Measurements from ENCODE around the gene MTERF1. TPM values are rescaled to one million over a fixed set of nuclear protein-coding genes. Genes with fewer than 3 reads are reported as not detected.

Gene MTERF1
- 10 to 100 TPM; 15.4 to 15.6 TPM for total RNA-seq

DNA sequence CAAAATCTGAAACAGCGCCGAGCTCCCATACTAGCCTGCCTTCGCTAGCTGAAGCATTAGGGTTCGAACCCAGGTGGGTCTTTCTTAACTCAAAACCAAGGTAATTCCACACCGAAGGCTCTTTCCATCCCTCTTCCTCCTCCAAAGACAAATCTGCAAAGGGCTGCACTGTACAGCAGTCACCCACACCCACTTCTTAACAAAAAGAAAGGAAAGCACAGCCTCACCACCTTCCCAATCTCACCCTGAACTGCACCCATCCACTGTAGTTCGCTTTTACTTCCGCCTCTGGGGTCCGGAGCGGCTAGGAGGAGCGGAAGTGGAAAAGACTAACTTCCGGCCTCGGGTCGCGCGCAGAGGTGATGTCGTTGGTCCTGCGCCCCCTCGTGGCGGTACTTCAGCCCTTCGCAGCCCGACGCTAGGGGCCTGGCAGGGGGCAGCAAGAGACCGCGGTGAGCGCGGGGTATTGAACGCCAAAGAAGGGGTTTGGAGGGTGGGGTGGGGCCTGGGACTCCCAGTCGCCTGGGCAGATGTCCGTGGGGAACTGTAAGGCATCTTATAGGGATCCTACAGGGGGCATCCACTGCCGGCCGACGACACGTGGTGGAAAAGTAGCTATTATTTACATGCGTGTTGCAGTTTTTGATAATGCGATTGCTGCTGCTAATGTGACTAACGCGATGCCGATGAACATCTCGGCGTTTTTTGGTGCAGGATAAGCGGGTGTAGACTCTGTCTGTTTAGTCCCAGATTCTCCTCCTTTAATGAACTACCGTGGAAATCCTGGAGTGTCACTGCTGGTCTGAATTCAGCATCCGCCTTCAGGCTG, at the start of gene MTERF1:
MTERF1 (minus strand) TSS at position 290 of the 829 bp plus-strand sequence. CDS start 619 bp downstream, outside the sequence.
- no peaks in the 10 kb centered on the region for H3K27me3 Mint-ChIP-seq
- peak; percentile 93 for DNase-seq
- no peaks in the 10 kb centered on the region for H3K9me3 Mint-ChIP-seq
- peaks cover 25% of the 10 kb centered on the region for H3K36me3 Mint-ChIP-seq (ENCODE audit: low read depth)
- peak within 1 kb of the TSS; percentile 91 for H3K4me3 Mint-ChIP-seq
- H3K4me1 Mint-ChIP-seq = peaks cover 30% of the 10 kb centered on the region
- CTCF ChIA-PET = interaction anchor here (0.5 to 2.8 kb wide), 26 partner anchors 8 to 1399 kb away, joined by 3 to 24 read pairs (median 4); partner anchors contain the start of genes AKAP9, CYP51A1, GATAD1 and PEX1
- POLR2A ChIA-PET = interaction anchor here (0.6 to 2.4 kb wide), 13 partner anchors 9 to 567 kb away, joined by 3 to 17 read pairs (median 3); partner anchors contain the start of genes AKAP9, ANKIB1, GATAD1 and KRIT1
- peak within 1 kb of the TSS; percentile 88 for H3K27ac Mint-ChIP-seq

DNA sequence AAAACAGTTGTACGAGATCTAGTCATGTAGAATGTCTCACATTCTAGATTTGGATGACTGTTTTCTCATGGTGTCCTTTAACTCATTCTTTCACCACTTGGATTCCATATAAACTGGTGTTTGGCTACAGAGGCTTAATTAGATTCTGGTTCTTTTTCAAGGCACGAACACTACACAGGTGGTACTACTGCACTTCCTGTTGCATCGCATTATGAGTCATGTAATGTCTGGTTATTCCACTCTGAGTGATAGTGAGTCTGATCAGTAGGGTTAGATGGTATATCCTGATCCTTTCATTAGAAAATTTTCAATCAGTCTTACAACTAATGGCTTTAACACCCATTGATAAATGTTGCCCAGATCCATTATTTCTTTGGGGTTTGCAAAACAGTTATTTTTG, 49.0 kb upstream of the MTERF1 start:
- H3K27ac Mint-ChIP-seq = no peak overlapping the region
- no peaks in the 10 kb centered on the region for H3K9me3 Mint-ChIP-seq
- no peak overlapping the region for H3K4me3 Mint-ChIP-seq
- ChIA-PET CTCF (no interaction called here), POLR2A (interaction anchor here (1.5 kb wide), 1 partner anchor 11 kb away, joined by 6 read pairs; the partner anchor contains the start of gene AKAP9)
- H3K27me3 Mint-ChIP-seq = peaks cover 29% of the 10 kb centered on the region
- H3K36me3 Mint-ChIP-seq (ENCODE audit: low read depth) = no peaks in the 10 kb centered on the region
- DNase-seq = no peak
- peaks cover 5% of the 10 kb centered on the region for H3K4me1 Mint-ChIP-seq

DNA sequence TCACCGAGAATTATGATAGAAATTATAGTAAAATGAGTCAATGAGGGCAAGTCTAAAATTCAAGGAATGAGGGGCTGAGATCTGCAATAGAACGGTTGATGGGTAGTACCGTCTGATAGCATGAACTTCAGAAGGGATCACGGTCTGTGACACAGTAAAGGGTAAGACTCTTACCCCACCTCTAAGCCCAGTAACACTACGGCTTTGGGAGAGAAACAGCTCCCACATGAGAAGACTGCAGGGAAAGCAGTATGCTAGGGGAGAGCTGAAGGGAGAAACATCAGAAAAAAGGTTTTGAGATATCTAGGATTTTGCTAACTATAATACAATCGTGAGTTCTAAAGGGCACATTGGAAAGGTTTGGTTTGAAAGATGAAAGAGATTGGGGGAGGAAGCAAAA, 47.4 kb upstream of the MTERF1 start:
- DNase-seq = no peak
- peaks cover 5% of the 10 kb centered on the region for H3K4me1 Mint-ChIP-seq
- H3K27me3 Mint-ChIP-seq = peaks cover 31% of the 10 kb centered on the region
- no peaks in the 10 kb centered on the region for H3K9me3 Mint-ChIP-seq
- H3K4me3 Mint-ChIP-seq = no peak overlapping the region
- H3K36me3 Mint-ChIP-seq (ENCODE audit: low read depth) = no peaks in the 10 kb centered on the region
- H3K27ac Mint-ChIP-seq = no peak overlapping the region
- ChIA-PET POLR2A (interaction anchor here (1.4 kb wide), 1 partner anchor 12 kb away, joined by 3 read pairs; no protein-coding TSS in a partner anchor), CTCF (interaction anchor here (1.3 kb wide), 1 partner anchor 47 kb away, joined by 3 read pairs; the partner anchor contains the start of gene MTERF1)

DNA sequence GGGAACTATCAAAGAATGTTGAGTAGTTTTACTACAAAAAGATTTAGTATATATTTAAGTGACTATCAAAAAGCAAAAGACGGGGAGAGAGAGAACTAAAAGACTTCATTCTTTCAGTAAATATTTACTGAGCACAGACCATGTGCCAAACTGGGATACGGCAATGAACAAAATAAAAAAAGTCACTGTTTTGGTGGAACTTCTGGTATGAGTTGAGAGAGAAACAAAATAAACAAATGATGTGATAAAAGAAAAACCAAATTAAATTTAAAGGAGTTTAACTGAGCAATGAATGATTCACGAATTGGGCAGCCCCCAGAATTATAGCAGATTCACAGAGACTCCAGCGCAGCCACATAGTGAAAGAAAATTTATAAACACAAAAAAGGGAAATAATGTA, 42.4 kb upstream of the MTERF1 start:
- H3K4me3 Mint-ChIP-seq = no peak overlapping the region
- no peaks in the 10 kb centered on the region for H3K9me3 Mint-ChIP-seq
- peaks cover 23% of the 10 kb centered on the region for H3K27me3 Mint-ChIP-seq
- no peaks in the 10 kb centered on the region for H3K36me3 Mint-ChIP-seq (ENCODE audit: low read depth)
- H3K27ac Mint-ChIP-seq = no peak overlapping the region
- ChIA-PET POLR2A (no interaction called here), CTCF (interaction anchor here (0.6 to 1.1 kb wide), 2 partner anchors 217 to 525 kb away, joined by 3 read pairs; no protein-coding TSS in a partner anchor)
- no peaks in the 10 kb centered on the region for H3K4me1 Mint-ChIP-seq
- no peak for DNase-seq

GRCh38 chr7:91918356-91918755, 37.9 kb upstream of the MTERF1 start:
- H3K36me3 Mint-ChIP-seq (ENCODE audit: low read depth) = no peaks in the 10 kb centered on the region
- peaks cover 17% of the 10 kb centered on the region for H3K4me1 Mint-ChIP-seq
- H3K27me3 Mint-ChIP-seq = peaks cover 7% of the 10 kb centered on the region
- H3K4me3 Mint-ChIP-seq = no peak overlapping the region
- ChIA-PET CTCF (no interaction called here), POLR2A (no interaction called here)
- no peak overlapping the region for H3K27ac Mint-ChIP-seq
- no peaks in the 10 kb centered on the region for H3K9me3 Mint-ChIP-seq
- DNase-seq = no peak

DNA sequence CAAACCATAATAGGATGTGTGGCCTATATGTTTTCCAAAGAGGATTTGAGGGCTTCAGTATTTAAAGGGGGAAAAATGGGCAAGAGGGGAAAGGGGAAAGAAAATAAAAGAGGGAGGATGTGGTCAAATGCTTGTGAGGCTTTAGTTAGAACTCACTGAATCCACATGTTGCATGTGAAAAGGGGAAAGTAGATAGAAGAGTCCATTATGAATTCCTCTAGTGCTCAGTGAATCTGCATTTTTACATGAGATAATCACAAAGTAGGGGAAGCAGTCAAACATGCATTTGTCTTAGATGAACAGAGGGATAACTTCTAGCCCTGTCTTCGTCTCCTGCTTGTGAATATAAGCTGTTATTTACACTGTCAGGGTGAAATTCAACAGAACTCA, 35.5 kb upstream of the MTERF1 start:
- ChIA-PET CTCF (no interaction called here), POLR2A (interaction anchor here (1.9 kb wide), 1 partner anchor 24 kb away, joined by 9 read pairs; the partner anchor contains the start of gene AKAP9)
- Mint-ChIP-seq H3K4me1 (peaks cover 18% of the 10 kb centered on the region), H3K27ac (no peak overlapping the region), H3K27me3 (peaks cover 7% of the 10 kb centered on the region), H3K9me3 (no peaks in the 10 kb centered on the region), H3K36me3 (ENCODE audit: low read depth) (no peaks in the 10 kb centered on the region), H3K4me3 (no peak overlapping the region)
- DNase-seq = no peak

- CTCF ChIA-PET = interaction anchor here (1.1 kb wide), 1 partner anchor 34 kb away, joined by 4 read pairs; the partner anchor contains the start of gene MTERF1
- POLR2A ChIA-PET = interaction anchor here (1.9 kb wide), 1 partner anchor 25 kb away, joined by 9 read pairs; the partner anchor contains the start of gene AKAP9
- no peak overlapping the region for H3K4me3 Mint-ChIP-seq
Measured at GRCh38 chr7:91915401-91916050, 35.0 kb upstream of the MTERF1 start.

DNA sequence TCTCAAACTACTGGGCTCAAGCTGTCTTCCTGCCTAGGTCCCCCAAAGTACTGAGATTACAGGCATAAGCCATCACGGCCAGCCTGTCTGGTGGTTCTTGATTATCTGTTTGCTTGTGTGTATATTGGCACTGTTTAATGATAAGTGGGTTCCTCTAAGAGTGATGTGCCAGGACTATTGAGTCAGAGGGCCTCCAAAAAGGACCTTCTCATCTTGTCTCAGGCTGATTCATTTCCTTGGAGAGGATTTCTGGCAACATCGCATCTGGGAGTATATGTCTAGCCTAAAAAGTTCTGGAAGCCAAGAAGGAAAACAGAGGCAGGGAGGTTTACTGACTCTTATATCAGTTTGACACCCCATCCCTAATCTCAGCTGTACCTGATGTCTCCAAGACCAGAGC, 33.1 kb upstream of the MTERF1 start:
- Mint-ChIP-seq H3K4me3 (no peak overlapping the region), H3K27ac (no peak overlapping the region), H3K27me3 (peaks cover 7% of the 10 kb centered on the region), H3K36me3 (ENCODE audit: low read depth) (no peaks in the 10 kb centered on the region), H3K9me3 (no peaks in the 10 kb centered on the region), H3K4me1 (peaks cover 18% of the 10 kb centered on the region)
- ChIA-PET POLR2A (interaction anchor here (0.7 to 1.2 kb wide), 2 partner anchors 26 to 33 kb away, joined by 3 read pairs; no protein-coding TSS in a partner anchor), CTCF (no interaction called here)
- no peak for DNase-seq

More at GRCh38 chr7:91915401-91916050, 35.0 kb upstream of the MTERF1 start:
- H3K27me3 Mint-ChIP-seq = peaks cover 7% of the 10 kb centered on the region
- no peaks in the 10 kb centered on the region for H3K36me3 Mint-ChIP-seq (ENCODE audit: low read depth)
- H3K4me1 Mint-ChIP-seq = peaks cover 18% of the 10 kb centered on the region
- no peaks in the 10 kb centered on the region for H3K9me3 Mint-ChIP-seq
- DNase-seq = no peak
- H3K27ac Mint-ChIP-seq = no peak overlapping the region

DNA sequence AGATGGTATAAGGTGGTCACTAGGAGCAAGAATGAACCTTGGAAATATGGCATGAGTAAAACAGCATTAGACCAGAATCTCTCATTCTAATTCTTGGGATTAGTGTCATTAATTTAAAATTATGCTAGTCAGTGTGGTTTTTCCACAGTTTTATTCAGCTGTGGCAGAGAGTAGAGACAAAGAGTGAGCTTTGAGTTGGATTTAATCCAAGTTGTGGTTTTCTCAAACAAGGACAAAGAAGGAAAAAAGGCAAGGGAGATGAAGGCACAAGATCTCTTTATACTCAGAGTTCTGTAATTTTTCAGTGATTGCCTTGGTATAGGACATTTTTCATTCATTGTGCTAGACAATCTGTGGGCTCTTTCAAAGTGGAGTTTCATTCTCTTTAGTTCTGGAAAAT, 32.0 kb upstream of the MTERF1 start:
- H3K36me3 Mint-ChIP-seq (ENCODE audit: low read depth) = no peaks in the 10 kb centered on the region
- no peak overlapping the region for H3K27ac Mint-ChIP-seq
- H3K27me3 Mint-ChIP-seq = peaks cover 3% of the 10 kb centered on the region
- peaks cover 18% of the 10 kb centered on the region for H3K4me1 Mint-ChIP-seq
- no peaks in the 10 kb centered on the region for H3K9me3 Mint-ChIP-seq
- ChIA-PET CTCF (interaction anchor here (0.8 kb wide), 1 partner anchor 32 kb away, joined by 4 read pairs; no protein-coding TSS in a partner anchor), POLR2A (interaction anchor here (1.2 kb wide), 1 partner anchor 31 kb away, joined by 3 read pairs; no protein-coding TSS in a partner anchor)
- H3K4me3 Mint-ChIP-seq = no peak overlapping the region
- no peak for DNase-seq

GRCh38 chr7:91911121-91911520, 30.6 kb upstream of the MTERF1 start:
- H3K36me3 Mint-ChIP-seq (ENCODE audit: low read depth) = no peaks in the 10 kb centered on the region
- no peak for DNase-seq
- peaks cover 16% of the 10 kb centered on the region for H3K4me1 Mint-ChIP-seq
- H3K4me3 Mint-ChIP-seq = no peak overlapping the region
- H3K27me3 Mint-ChIP-seq = peaks cover 3% of the 10 kb centered on the region
- ChIA-PET CTCF (interaction anchor here (0.8 kb wide), 1 partner anchor 30 kb away, joined by 3 read pairs; no protein-coding TSS in a partner anchor), POLR2A (interaction anchor here (1.0 kb wide), 1 partner anchor 30 kb away, joined by 3 read pairs; the partner anchor contains the start of gene MTERF1)
- no peak overlapping the region for H3K27ac Mint-ChIP-seq
- H3K9me3 Mint-ChIP-seq = no peaks in the 10 kb centered on the region

GRCh38 chr7:91910171-91910570, 29.7 kb upstream of the MTERF1 start:
- Mint-ChIP-seq H3K4me1 (peaks cover 7% of the 10 kb centered on the region), H3K27me3 (peaks cover 3% of the 10 kb centered on the region), H3K27ac (no peak overlapping the region), H3K36me3 (ENCODE audit: low read depth) (no peaks in the 10 kb centered on the region), H3K4me3 (no peak overlapping the region), H3K9me3 (no peaks in the 10 kb centered on the region)
- no peak for DNase-seq
- ChIA-PET POLR2A (no interaction called here), CTCF (no interaction called here)

- no peaks in the 10 kb centered on the region for H3K4me1 Mint-ChIP-seq
- ChIA-PET POLR2A (no interaction called here), CTCF (no interaction called here)
- H3K27ac Mint-ChIP-seq = no peak overlapping the region
- DNase-seq = no peak
- H3K36me3 Mint-ChIP-seq (ENCODE audit: low read depth) = no peaks in the 10 kb centered on the region
- peaks cover 6% of the 10 kb centered on the region for H3K27me3 Mint-ChIP-seq
- H3K9me3 Mint-ChIP-seq = no peaks in the 10 kb centered on the region
- H3K4me3 Mint-ChIP-seq = no peak overlapping the region
Measured at GRCh38 chr7:91899563-91899962, 19.1 kb upstream of the MTERF1 start.
